H1 (cell line): ENCODE results near the gene TENT5A. TPM values are rescaled to one million over a fixed set of nuclear protein-coding genes. Genes with fewer than 3 reads are reported as not detected.

Source experiments
- FOSL1 ChIP-seq: IDR thresholded peaks from 2 replicates; pipeline ENCODE4 v1.6.1; 2011; ENCODE audit warnings: mild to moderate bottlenecking, low read depth, low read length, moderate library complexity; ENCODE audit not compliant: insufficient read depth
- SAP30 ChIP-seq: fragments of 300-600 bp; sonication (generic); IDR thresholded peaks from 2 replicates; pipeline ENCODE4 v1.7.1; 2012; ENCODE audit warnings: low read length, moderate library complexity, mild to moderate bottlenecking, inconsistent platforms; ENCODE audit not compliant: insufficient read depth, insufficient replicate concordance
- polyA plus RNA-seq, 7 experiments: library from polyadenylated mRNA; depleted of rRNA in 3 of 7; stranded (reverse) in 5 of 7; unstranded in 2 of 7; fragments of >200 nt in 5 of 7; fragments of 200-250 nt in 2 of 7; gene quantifications; 1 replicate in 5 of 7; 2 replicates in 1 of 7; 4 replicates in 1 of 7; pipeline versions ENCODE4 v1.2.1 to v1.2.3, GENCODE V29; 2011 to 2013; ENCODE audit warnings: missing spikeins in 2 of 7, mixed read lengths in 2 of 7
- total RNA-seq: library from RNA; stranded (reverse); fragmentation: NEBNext Ultra II Directional; extraction: Animal tissue kit (Norgen Biotek cat#: 25700); gene quantifications from 2 replicates; pipeline ENCODE4 v1.2.1, GENCODE V29; 2021

Gene TENT5A
- total and polyA plus RNA-seq, 2 of the 8 experiments (the other 6 are each of a cell fraction or from before 2014, with no cell fraction given): 0.91 to 2.9 TPM

GRCh38 chr6:81783893-81784292 lies 31.4 kb upstream of the TENT5A start (continued):
- TF ChIP-seq SAP30: no peak
- no peak for TF ChIP-seq FOSL1
- TF ChIP-seq, all 59 proteins: peak for 0
